Measurements from ENCODE around the gene LRRC4B. TPM values are rescaled to one million over a fixed set of nuclear protein-coding genes. Genes with fewer than 3 reads are reported as not detected.
"Not testable (repeated sequence)": the region's sequence is repeated elsewhere in the genome, so short reads cannot be mapped to it uniquely, and the experiment has no call there.

LRRC4B gene
- polyA plus RNA-seq, 3 donors = 19.6 to 27.6 (median 22.7) TPM

- no peak for DNase-seq
These were observed 78.7 kb downstream of the LRRC4B start for GRCh38 chr19:50489461-50490011.

GRCh38 chr19:50488389-50489194, 79.6 kb downstream of the LRRC4B start:
- DNase-seq = no peak

- no peak for DNase-seq
These were observed 81.3 kb downstream of the LRRC4B start for GRCh38 chr19:50486823-50487515.

- no peak for DNase-seq
These were observed 82.8 kb downstream of the LRRC4B start for GRCh38 chr19:50485284-50485955.

GRCh38 chr19:50482916-50483315, 85.3 kb downstream of the LRRC4B start:
- no peak for DNase-seq

GRCh38 chr19:50482271-50482855, 85.9 kb downstream of the LRRC4B start:
- DNase-seq = no peak

- DNase-seq = no peak
These were observed 86.7 kb downstream of the LRRC4B start for GRCh38 chr19:50481351-50482149.

GRCh38 chr19:50480281-50481111, 87.7 kb downstream of the LRRC4B start:
- no peak for DNase-seq

GRCh38 chr19:50479761-50480251, 88.4 kb downstream of the LRRC4B start:
- DNase-seq = no peak

GRCh38 chr19:50478901-50479715, 89.1 kb downstream of the LRRC4B start:
- no peak for DNase-seq

GRCh38 chr19:50477751-50478515, 90.3 kb downstream of the LRRC4B start:
- no peak for DNase-seq

GRCh38 chr19:50476907-50477238, 91.4 kb downstream of the LRRC4B start:
- DNase-seq = no peak

- peak; percentile 95 for DNase-seq
These were observed 91.9 kb downstream of the LRRC4B start, which contains the start of the genes EMC10 and GARIN5A for GRCh38 chr19:50476224-50476906. Gene EMC10 (plus strand): TSS chr19:50476507. CDS start chr19:50476545, 38 bp downstream. Gene GARIN5A (minus strand): TSS chr19:50476848. CDS start chr19:50476388, 460 bp downstream.

- DNase-seq = no peak
These were observed 92.5 kb downstream of the LRRC4B start for GRCh38 chr19:50475736-50476223.

GRCh38 chr19:50475101-50475568, 93.1 kb downstream of the LRRC4B start:
- DNase-seq = no peak

- DNase-seq = not testable (repeated sequence)
These were observed 94.9 kb downstream of the LRRC4B start for GRCh38 chr19:50473336-50473735.

GRCh38 chr19:50468818-50469217, 99.4 kb downstream of the LRRC4B start:
- no peak for DNase-seq

All from renal pelvis (tissue), 4 donors.